ENCODE measurements around the gene SLC38A8.

DNA sequence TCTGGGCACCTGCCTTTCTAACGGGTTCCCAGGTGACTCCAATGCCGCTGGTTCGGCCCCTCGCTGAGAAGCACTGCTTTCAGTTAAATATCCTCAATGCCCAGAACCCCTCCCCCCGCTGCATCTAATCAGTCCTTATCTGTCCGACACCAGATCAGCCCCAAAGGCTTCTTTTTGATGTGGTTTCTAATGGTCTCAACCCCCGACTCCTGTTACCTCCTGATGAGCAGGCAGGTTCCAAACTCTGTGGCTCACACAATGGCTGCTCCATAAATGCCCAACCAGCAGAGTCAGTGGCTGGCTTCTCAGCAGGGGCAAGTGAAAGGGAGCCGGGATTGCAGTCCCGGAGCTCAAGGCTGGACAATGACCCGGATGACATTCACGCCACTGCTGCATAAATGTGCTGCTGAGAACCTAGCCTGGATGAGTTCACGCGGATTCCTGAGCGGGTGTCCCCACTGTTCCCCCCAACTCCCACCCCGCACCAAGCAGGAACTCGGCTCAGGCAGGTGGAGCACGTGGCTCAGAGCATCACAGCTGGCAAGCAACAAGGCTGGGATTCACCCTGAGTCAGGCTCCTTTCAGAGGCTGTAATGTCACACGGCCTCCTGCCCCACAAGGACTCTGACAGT, 1.0 kb upstream of the SLC38A8 start:
- TF ChIP-seq TAF1 (conservative IDR thresholded peaks at IDR 0.05) (no peak), RAD21 (IDR thresholded peaks at IDR 0.05) (no peak), YY1 (IDR thresholded peaks at IDR 0.05) (no peak), GABPA (IDR thresholded peaks at IDR 0.05 in 1 of 2, conservative IDR thresholded peaks at IDR 0.05 in 1 of 2) (no peak), EGR1 (IDR thresholded peaks at IDR 0.05; ENCODE audit: low read depth in 2 of 2) (no peak), JUND (IDR thresholded peaks at IDR 0.05) (no peak), SP1 (IDR thresholded peaks at IDR 0.05) (no peak), RXRA (IDR thresholded peaks at IDR 0.05) (no peak)
- TF ChIP-seq, protein P1, sequence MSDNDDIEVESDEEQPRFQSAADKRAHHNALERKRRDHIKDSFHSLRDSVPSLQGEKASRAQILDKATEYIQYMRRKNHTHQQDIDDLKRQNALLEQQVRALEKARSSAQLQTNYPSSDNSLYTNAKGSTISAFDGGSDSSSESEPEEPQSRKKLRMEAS (IDR thresholded peaks at IDR 0.05) = no peak
- TF ChIP-seq, protein P2, sequence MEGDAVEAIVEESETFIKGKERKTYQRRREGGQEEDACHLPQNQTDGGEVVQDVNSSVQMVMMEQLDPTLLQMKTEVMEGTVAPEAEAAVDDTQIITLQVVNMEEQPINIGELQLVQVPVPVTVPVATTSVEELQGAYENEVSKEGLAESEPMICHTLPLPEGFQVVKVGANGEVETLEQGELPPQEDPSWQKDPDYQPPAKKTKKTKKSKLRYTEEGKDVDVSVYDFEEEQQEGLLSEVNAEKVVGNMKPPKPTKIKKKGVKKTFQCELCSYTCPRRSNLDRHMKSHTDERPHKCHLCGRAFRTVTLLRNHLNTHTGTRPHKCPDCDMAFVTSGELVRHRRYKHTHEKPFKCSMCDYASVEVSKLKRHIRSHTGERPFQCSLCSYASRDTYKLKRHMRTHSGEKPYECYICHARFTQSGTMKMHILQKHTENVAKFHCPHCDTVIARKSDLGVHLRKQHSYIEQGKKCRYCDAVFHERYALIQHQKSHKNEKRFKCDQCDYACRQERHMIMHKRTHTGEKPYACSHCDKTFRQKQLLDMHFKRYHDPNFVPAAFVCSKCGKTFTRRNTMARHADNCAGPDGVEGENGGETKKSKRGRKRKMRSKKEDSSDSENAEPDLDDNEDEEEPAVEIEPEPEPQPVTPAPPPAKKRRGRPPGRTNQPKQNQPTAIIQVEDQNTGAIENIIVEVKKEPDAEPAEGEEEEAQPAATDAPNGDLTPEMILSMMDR (IDR thresholded peaks at IDR 0.05; ENCODE audit: low read depth, low read length, missing input control) = no peak
- TF ChIP-seq, protein P3, sequence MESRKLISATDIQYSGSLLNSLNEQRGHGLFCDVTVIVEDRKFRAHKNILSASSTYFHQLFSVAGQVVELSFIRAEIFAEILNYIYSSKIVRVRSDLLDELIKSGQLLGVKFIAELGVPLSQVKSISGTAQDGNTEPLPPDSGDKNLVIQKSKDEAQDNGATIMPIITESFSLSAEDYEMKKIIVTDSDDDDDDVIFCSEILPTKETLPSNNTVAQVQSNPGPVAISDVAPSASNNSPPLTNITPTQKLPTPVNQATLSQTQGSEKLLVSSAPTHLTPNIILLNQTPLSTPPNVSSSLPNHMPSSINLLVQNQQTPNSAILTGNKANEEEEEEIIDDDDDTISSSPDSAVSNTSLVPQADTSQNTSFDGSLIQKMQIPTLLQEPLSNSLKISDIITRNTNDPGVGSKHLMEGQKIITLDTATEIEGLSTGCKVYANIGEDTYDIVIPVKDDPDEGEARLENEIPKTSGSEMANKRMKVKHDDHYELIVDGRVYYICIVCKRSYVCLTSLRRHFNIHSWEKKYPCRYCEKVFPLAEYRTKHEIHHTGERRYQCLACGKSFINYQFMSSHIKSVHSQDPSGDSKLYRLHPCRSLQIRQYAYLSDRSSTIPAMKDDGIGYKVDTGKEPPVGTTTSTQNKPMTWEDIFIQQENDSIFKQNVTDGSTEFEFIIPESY (IDR thresholded peaks at IDR 0.05) = no peak
- TF ChIP-seq, protein P4, sequence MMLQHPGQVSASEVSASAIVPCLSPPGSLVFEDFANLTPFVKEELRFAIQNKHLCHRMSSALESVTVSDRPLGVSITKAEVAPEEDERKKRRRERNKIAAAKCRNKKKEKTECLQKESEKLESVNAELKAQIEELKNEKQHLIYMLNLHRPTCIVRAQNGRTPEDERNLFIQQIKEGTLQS (IDR thresholded peaks at IDR 0.05) = no peak

Measured in liver (tissue), 3 donors.